GM08714 (cell line): ENCODE data around the gene KIAA1549.

Source experiments
- H3K4me3 ChIP-seq: fragments of 200-500 bp; sonication (Bioruptor generic); 2 replicates; pipeline ENCODE4 v1.5.1; 2014; ENCODE audit warnings: mild to moderate bottlenecking, low read length, inconsistent platforms
- ZNF274 ChIP-seq: IDR thresholded peaks from 2 replicates; pipeline ENCODE4 v1.6.1; 2012; ENCODE audit warnings: mild to moderate bottlenecking, low read depth, low read length

KIAA1549 gene

GRCh38 chr7:138937484-138937883, 43.7 kb downstream of the KIAA1549 start:
- TF ChIP-seq ZNF274 = no peak

GRCh38 chr7:138935465-138936011, 45.7 kb downstream of the KIAA1549 start:
- TF ChIP-seq ZNF274 = no peak
- no peak overlapping the region for H3K4me3 ChIP-seq

More at GRCh38 chr7:138937484-138937883, 43.7 kb downstream of the KIAA1549 start:
- H3K4me3 ChIP-seq = no peak overlapping the region

- H3K4me3 ChIP-seq = no peak overlapping the region
- no peak for TF ChIP-seq ZNF274
Observed at GRCh38 chr7:138934861-138935260, 46.3 kb downstream of the KIAA1549 start.

GRCh38 chr7:138934367-138934766, 46.8 kb downstream of the KIAA1549 start:
- no peak for TF ChIP-seq ZNF274
- no peak overlapping the region for H3K4me3 ChIP-seq

- no peak overlapping the region for H3K4me3 ChIP-seq
- TF ChIP-seq ZNF274 = no peak
Observed at GRCh38 chr7:138932870-138933269, 48.3 kb downstream of the KIAA1549 start.

GRCh38 chr7:138932427-138932826, 48.8 kb downstream of the KIAA1549 start:
- TF ChIP-seq ZNF274 = no peak
- H3K4me3 ChIP-seq = no peak overlapping the region

- no peak overlapping the region for H3K4me3 ChIP-seq
- TF ChIP-seq ZNF274 = no peak
Observed at GRCh38 chr7:138929969-138930368, 51.2 kb downstream of the KIAA1549 start.

GRCh38 chr7:138926241-138926612, 55.0 kb downstream of the KIAA1549 start:
- no peak for TF ChIP-seq ZNF274
- no peak overlapping the region for H3K4me3 ChIP-seq

- TF ChIP-seq ZNF274 = no peak
Observed at GRCh38 chr7:138924501-138925225, 56.5 kb downstream of the KIAA1549 start.

GRCh38 chr7:138921277-138921676, 59.9 kb downstream of the KIAA1549 start:
- TF ChIP-seq ZNF274 = no peak
- no peak overlapping the region for H3K4me3 ChIP-seq

More at GRCh38 chr7:138924501-138925225, 56.5 kb downstream of the KIAA1549 start:
- no peak overlapping the region for H3K4me3 ChIP-seq

- H3K4me3 ChIP-seq = no peak overlapping the region
- no peak for TF ChIP-seq ZNF274
Observed at GRCh38 chr7:138919911-138920310, 61.3 kb downstream of the KIAA1549 start.

- no peak for TF ChIP-seq ZNF274
Observed at GRCh38 chr7:138919216-138919615, 62.0 kb downstream of the KIAA1549 start.

GRCh38 chr7:138918756-138919155, 62.4 kb downstream of the KIAA1549 start:
- TF ChIP-seq ZNF274 = no peak
- no peak overlapping the region for H3K4me3 ChIP-seq

More at GRCh38 chr7:138919216-138919615, 62.0 kb downstream of the KIAA1549 start:
- no peak overlapping the region for H3K4me3 ChIP-seq

- TF ChIP-seq ZNF274 = no peak
- H3K4me3 ChIP-seq = no peak overlapping the region
Observed at GRCh38 chr7:138918176-138918575, 63.0 kb downstream of the KIAA1549 start.

- no peak for TF ChIP-seq ZNF274
- no peak overlapping the region for H3K4me3 ChIP-seq
Observed at GRCh38 chr7:138917771-138918170, 63.4 kb downstream of the KIAA1549 start.
